Right lobe of liver (tissue), 6 donors: ENCODE results near the gene CDKL4. TPM values are rescaled to one million over a fixed set of nuclear protein-coding genes. Genes with fewer than 3 reads are reported as not detected.

Experiments used
- ATAC-seq, 4 donors: fragments of 200-7000 bp; cut with Tn5 transposase; one replicate each; pipeline ENCODE4 v1.9.1; 2020; ENCODE audit warnings: mild to moderate bottlenecking in 4 of 4, moderate library complexity in 4 of 4
- DNase-seq, 3 donors: peaks; one replicate each; pipeline ENCODE4 v3.0.0-alpha.2; 2020
- H3K27ac ChIP-seq, 3 donors: fragments of 200-600 bp; one replicate each; pipeline ENCODE4 v1.8.0; 2022
- H3K27me3 ChIP-seq, 2 donors: fragments of 200-600 bp; one replicate each; pipeline ENCODE4 v1.8.0; 2022
- H3K36me3 ChIP-seq, 4 donors: fragments of 200-600 bp; sonication (generic) in 1 of 4; one replicate each; pipeline versions ENCODE4 v1.5.1 to v1.8.0; 2017 to 2022; ENCODE audit warnings: control low read depth in 1 of 4
- H3K4me1 ChIP-seq, 4 donors: fragments of 200-600 bp; sonication (generic) in 1 of 4; one replicate each; pipeline versions ENCODE4 v1.5.1 to v1.8.0; 2017 to 2022; ENCODE audit warnings: control low read depth in 1 of 4
- H3K4me3 ChIP-seq, 3 donors: fragments of 200-600 bp; one replicate each; pipeline ENCODE4 v1.8.0; 2022
- H3K9me3 ChIP-seq, 4 donors: fragments of 200-600 bp; sonication (generic) in 1 of 4; one replicate each; pipeline versions ENCODE4 v1.5.1 to v1.8.0; 2017 to 2022; ENCODE audit warnings: control low read depth in 1 of 4
- POLR2A ChIP-seq: fragments of 450-650 bp; IDR thresholded peaks from one replicate; pipeline ENCODE4 v1.6.1; 2017; ENCODE audit warnings: antibody characterized with exemption, mild to moderate bottlenecking
- WGBS: methylation state at CpG from one replicate; pipeline ENCODE4 v1.1.6; 2018; ENCODE audit warnings: low coverage, low lambda C conversion rate; ENCODE audit not compliant: insufficient coverage; ENCODE audit errors: missing lambda C conversion rate; 5-methylcytosine and 5-hydroxymethylcytosine counted together
- intact Hi-C, 2 donors: fragments of 100-400 bp; cut with DNase I; formaldehyde crosslinking; loops; one replicate each; pipeline versions ENCODE4 v1.11.2 to v1.14.1; 2022
- total RNA-seq, 6 experiments: library from RNA; depleted of rRNA in 2 of 6; stranded (reverse); fragments of >200 nt in 2 of 6; fragmentation: NEBNext Ultra II Directional in 3 of 6; extraction: Animal tissue kit (Norgen Biotek cat#: 25700) in 3 of 6; gene quantifications; one replicate each; pipeline versions ENCODE4 v1.1.0 to v1.2.4, GENCODE V29; 2016 to 2023
- TF ChIP-seq, protein P1 (sequence below), 4 donors: fragments of 200-600 bp in 3 of 4; fragments of 450-650 bp in 1 of 4; IDR thresholded peaks; one replicate each; pipeline versions ENCODE4 v1.5.1 to v1.8.0; 2016 to 2022; ENCODE audit warnings: antibody characterized with exemption in 4 of 4, mild to moderate bottlenecking in 2 of 4
- donor health status: DM: no; HTN: yes; CAD: no.
- donor health status: DM: no; HTN: no; CAD: no.
- donor health status: DM: no; HTN: no; CAD: no.
- donor health status: DM: no; HTN: yes; CAD: no.
- donor health status: DM: no; HTN: yes; CAD: no.

Gene CDKL4
- total RNA-seq, 6 experiments from 2014 or later, result 0.18 to 0.27 (median 0.25) TPM; not detected in 3

- ATAC-seq (no peak), DNase-seq (no peak)
- H3K36me3 ChIP-seq, result no peaks in the 10 kb centered on the region
- H3K27ac ChIP-seq, result no peak overlapping the region
- H3K9me3 ChIP-seq, result no peaks in the 10 kb centered on the region
- H3K4me3 ChIP-seq, result no peak overlapping the region
- no peak for TF ChIP-seq POLR2A
- TF ChIP-seq, protein P1, sequence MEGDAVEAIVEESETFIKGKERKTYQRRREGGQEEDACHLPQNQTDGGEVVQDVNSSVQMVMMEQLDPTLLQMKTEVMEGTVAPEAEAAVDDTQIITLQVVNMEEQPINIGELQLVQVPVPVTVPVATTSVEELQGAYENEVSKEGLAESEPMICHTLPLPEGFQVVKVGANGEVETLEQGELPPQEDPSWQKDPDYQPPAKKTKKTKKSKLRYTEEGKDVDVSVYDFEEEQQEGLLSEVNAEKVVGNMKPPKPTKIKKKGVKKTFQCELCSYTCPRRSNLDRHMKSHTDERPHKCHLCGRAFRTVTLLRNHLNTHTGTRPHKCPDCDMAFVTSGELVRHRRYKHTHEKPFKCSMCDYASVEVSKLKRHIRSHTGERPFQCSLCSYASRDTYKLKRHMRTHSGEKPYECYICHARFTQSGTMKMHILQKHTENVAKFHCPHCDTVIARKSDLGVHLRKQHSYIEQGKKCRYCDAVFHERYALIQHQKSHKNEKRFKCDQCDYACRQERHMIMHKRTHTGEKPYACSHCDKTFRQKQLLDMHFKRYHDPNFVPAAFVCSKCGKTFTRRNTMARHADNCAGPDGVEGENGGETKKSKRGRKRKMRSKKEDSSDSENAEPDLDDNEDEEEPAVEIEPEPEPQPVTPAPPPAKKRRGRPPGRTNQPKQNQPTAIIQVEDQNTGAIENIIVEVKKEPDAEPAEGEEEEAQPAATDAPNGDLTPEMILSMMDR (IDR thresholded peaks at IDR 0.05), result no peak
- WGBS, result 69% methylated on average over 2 of the region's 2 CpGs
- no peaks in the 10 kb centered on the region for H3K27me3 ChIP-seq
- H3K4me1 ChIP-seq, result no peaks in the 10 kb centered on the region
- intact Hi-C loops, result no loop called here
Observed at GRCh38 chr2:39181297-39181696, 62.5 kb downstream of the CDKL4 start.

DNA sequence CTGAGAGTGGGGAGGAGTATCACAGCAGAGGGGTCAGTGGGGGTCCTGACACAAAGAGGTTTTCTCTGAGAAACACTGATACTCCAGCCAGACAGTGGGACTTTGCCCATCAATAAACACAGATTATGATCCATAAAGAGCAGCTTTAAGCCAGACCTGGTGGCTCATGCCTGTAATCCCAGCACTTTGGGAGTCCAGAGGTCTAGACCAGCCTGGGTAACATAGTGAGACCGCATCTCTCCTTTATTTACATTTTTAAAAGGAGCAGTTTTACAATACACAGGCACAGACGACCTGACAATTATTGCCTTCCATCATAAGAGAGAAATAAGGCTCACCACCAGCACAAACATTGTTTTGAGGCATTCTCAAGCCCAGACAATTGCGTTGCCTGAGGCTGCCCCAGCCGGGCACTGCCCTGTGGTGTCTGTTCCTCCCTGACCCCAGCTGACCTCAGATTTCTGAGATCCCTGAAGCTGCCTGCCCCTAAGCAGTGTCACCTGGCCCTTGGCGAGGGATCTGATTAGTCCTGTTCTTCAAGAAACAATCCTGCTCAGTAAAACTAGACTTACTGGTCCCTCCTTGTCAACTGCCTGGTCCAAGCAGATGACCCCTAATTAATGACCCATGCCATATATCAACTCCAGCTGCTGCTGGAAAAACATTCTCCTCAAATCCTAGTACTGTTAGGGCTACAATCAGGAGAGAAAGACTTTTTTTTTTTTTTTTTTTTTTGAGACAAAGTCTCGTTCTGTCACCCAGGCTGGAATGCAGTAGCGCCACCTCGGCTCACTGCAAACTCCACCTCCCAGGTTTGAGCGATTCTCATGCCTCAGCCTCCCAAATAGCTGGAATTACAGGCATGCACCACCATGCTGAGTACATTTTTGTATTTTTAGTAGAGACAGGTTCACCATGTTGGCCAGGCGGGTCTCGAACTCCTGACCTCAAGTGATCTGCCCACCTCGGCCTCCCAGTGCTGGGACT, 63.5 kb downstream of the CDKL4 start:
- Histone ChIP-seq H3K27me3 (no peaks in the 10 kb centered on the region), H3K36me3 (no peaks in the 10 kb centered on the region), H3K9me3 (no peaks in the 10 kb centered on the region), H3K4me1 (no peaks in the 10 kb centered on the region), H3K27ac (no peak overlapping the region), H3K4me3 (no peak overlapping the region)
- intact Hi-C loops, result no loop called here
- DNase-seq, result no peak
- TF ChIP-seq, protein P1 (IDR thresholded peaks at IDR 0.05), result no peak
- no peak for TF ChIP-seq POLR2A
- ATAC-seq, result no peak
- WGBS, result 79% methylated on average over 5 of the region's 12 CpGs

GRCh38 chr2:39178756-39179155, 65.0 kb downstream of the CDKL4 start:
- Histone ChIP-seq H3K27ac (no peak overlapping the region), H3K27me3 (no peaks in the 10 kb centered on the region), H3K4me3 (no peak overlapping the region), H3K9me3 (no peaks in the 10 kb centered on the region), H3K36me3 (no peaks in the 10 kb centered on the region), H3K4me1 (no peaks in the 10 kb centered on the region)
- intact Hi-C loops, result no loop called here
- no peak for TF ChIP-seq POLR2A
- TF ChIP-seq, protein P1 (IDR thresholded peaks at IDR 0.05), result no peak
- 82% methylated on average over 4 of the region's 4 CpGs for WGBS
- DNase-seq (no peak), ATAC-seq (no peak)

GRCh38 chr2:39176997-39177396, 66.8 kb downstream of the CDKL4 start:
- Histone ChIP-seq H3K4me1 (no peaks in the 10 kb centered on the region), H3K4me3 (no peak overlapping the region), H3K36me3 (no peaks in the 10 kb centered on the region), H3K27ac (no peak overlapping the region), H3K9me3 (no peaks in the 10 kb centered on the region), H3K27me3 (no peaks in the 10 kb centered on the region)
- DNase-seq (no peak), ATAC-seq (no peak)
- no CpG with 5 or more reads among the region's 4 CpGs for WGBS
- intact Hi-C loops, result no loop called here
- TF ChIP-seq, protein P1 (IDR thresholded peaks at IDR 0.05), result no peak
- TF ChIP-seq POLR2A, result no peak
